SK-N-MC (cell line): ENCODE data around the gene RASSF4.

Experiments used
- EZH2 ChIP-seq: fragments of 200-600 bp; sonication (generic); IDR thresholded peaks from one replicate; pipeline ENCODE4 v1.6.1; 2017; ENCODE audit warnings: antibody characterized with exemption
- FOXP2 ChIP-seq: optimal IDR thresholded peaks from 2 replicates; pipeline ENCODE3; 2011; ENCODE audit warnings: mild to moderate bottlenecking, moderate library complexity; ENCODE audit not compliant: insufficient read depth; ENCODE audit errors: extremely low read length, control extremely low read depth
- POLR2AphosphoS5 ChIP-seq: IDR thresholded peaks from 2 replicates; pipeline ENCODE4 v1.6.1; 2012; ENCODE audit warnings: mild to moderate bottlenecking, low read depth, low read length, borderline replicate concordance

DNA sequence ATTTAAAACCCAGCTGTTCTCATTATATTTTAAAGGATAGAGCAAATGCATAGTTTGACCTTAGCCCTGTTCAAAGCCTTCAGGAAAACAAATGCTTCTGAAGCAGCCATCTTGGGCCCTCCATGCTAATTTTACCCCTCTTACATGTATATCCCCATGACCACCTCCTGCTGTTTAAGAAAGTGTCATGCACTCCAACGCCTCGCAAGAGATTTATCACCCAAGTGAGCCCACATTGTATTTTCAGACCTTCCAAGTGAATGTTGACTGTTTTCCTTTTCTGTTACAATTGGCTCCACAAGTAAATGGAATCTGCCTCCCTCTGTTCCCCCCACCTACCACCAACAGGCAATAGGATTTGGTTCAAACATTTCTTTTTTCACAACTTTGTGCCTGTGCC lies 43.2 kb upstream of the RASSF4 start:
- TF ChIP-seq POLR2AphosphoS5 (no peak), EZH2 (no peak), FOXP2 (no peak)
